ENCODE data around the gene PAX5. TPM values are rescaled to one million over a fixed set of nuclear protein-coding genes. Genes with fewer than 3 reads are reported as not detected.
A peak's percentile ranks its signal among the peaks of the same experiment; 100 is the strongest.

Gene PAX5
- total and polyA plus RNA-seq, 2 of the 13 experiments (the other 11 are each of a cell fraction or from before 2014, with no cell fraction given): not detected

GRCh38 chr9:37027582-37028419, 6.3 kb downstream of the PAX5 start (continued):
- peak; percentile 98 for TF ChIP-seq PBX3 (CRISPR knock-in tag; IDR thresholded peaks at IDR 0.05; ENCODE audit: borderline replicate concordance)
- TF ChIP-seq HNRNPL (IDR thresholded peaks at IDR 0.05; ENCODE audit: low read depth, low read length): no peak
- 0 out of 2 replicates have a peak, but pooled peaks have one; percentile 38 for TF ChIP-seq RARG (CRISPR knock-in tag; IDR thresholded peaks at IDR 0.05; ENCODE audit: low read depth)
- no peak for TF ChIP-seq POLR2G (IDR thresholded peaks at IDR 0.05; ENCODE audit: low read depth, low read length)
- TF ChIP-seq, protein P1, sequence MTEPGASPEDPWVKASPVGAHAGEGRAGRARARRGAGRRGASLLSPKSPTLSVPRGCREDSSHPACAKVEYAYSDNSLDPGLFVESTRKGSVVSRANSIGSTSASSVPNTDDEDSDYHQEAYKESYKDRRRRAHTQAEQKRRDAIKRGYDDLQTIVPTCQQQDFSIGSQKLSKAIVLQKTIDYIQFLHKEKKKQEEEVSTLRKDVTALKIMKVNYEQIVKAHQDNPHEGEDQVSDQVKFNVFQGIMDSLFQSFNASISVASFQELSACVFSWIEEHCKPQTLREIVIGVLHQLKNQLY (CRISPR knock-in tag; IDR thresholded peaks at IDR 0.05): 0 out of 2 replicates have a peak, but pooled peaks have one; percentile 38
- TF ChIP-seq RAD51 (IDR thresholded peaks at IDR 0.05; ENCODE audit: borderline replicate concordance): no peak
- TF ChIP-seq ZNF24 (IDR thresholded peaks at IDR 0.05): no peak
- TF ChIP-seq CREB1 (IDR thresholded peaks at IDR 0.05): no peak
- no peak for TF ChIP-seq CREB1 (CRISPR knock-in tag; IDR thresholded peaks at IDR 0.05)
- no peak for TF ChIP-seq GRHL1 (CRISPR knock-in tag; conservative IDR thresholded peaks at IDR 0.05)
- TF ChIP-seq SPEN (CRISPR knock-in tag; IDR thresholded peaks at IDR 0.05; ENCODE audit: low read depth): peak; percentile 88
- peak; percentile 92 for TF ChIP-seq HMGXB3 (CRISPR knock-in tag; IDR thresholded peaks at IDR 0.05; ENCODE audit: borderline replicate concordance)
- no peak for TF ChIP-seq NFIB (CRISPR knock-in tag; IDR thresholded peaks at IDR 0.05; ENCODE audit: borderline replicate concordance)
- no peak for TF ChIP-seq POLR2AphosphoS2 (IDR thresholded peaks at IDR 0.05; ENCODE audit: low read depth, low read length)
- TF ChIP-seq, protein P2, sequence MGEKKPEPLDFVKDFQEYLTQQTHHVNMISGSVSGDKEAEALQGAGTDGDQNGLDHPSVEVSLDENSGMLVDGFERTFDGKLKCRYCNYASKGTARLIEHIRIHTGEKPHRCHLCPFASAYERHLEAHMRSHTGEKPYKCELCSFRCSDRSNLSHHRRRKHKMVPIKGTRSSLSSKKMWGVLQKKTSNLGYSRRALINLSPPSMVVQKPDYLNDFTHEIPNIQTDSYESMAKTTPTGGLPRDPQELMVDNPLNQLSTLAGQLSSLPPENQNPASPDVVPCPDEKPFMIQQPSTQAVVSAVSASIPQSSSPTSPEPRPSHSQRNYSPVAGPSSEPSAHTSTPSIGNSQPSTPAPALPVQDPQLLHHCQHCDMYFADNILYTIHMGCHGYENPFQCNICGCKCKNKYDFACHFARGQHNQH (CRISPR knock-in tag; IDR thresholded peaks at IDR 0.05): peak; percentile 91
- TF ChIP-seq ZSCAN20 (CRISPR knock-in tag; IDR thresholded peaks at IDR 0.05; ENCODE audit: borderline replicate concordance): peak; percentile 98
- peak; percentile 72; the same call in 1 of the 2 replicates for TF ChIP-seq PPARG (CRISPR knock-in tag; conservative IDR thresholded peaks at IDR 0.05)
- TF ChIP-seq, protein P3, sequence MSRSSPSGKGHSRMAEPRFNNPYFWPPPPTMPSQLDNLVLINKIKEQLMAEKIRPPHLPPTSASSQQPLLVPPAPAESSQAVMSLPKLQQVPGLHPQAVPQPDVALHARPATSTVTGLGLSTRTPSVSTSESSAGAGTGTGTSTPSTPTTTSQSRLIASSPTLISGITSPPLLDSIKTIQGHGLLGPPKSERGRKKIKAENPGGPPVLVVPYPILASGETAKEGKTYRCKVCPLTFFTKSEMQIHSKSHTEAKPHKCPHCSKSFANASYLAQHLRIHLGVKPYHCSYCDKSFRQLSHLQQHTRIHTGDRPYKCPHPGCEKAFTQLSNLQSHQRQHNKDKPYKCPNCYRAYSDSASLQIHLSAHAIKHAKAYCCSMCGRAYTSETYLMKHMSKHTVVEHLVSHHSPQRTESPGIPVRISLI (CRISPR knock-in tag; IDR thresholded peaks at IDR 0.05; ENCODE audit: borderline replicate concordance): no peak
- TF ChIP-seq KDM3A (CRISPR knock-in tag; IDR thresholded peaks at IDR 0.05; ENCODE audit: low read depth): peak; percentile 81; the same call in 1 of the 2 replicates

Measured in HepG2 (cell line).